Muscle of leg (tissue), 16 donors: Measurements from ENCODE around the gene MND1. TPM values are rescaled to one million over a fixed set of nuclear protein-coding genes. Genes with fewer than 3 reads are reported as not detected.

ENCODE experiments used
- DNase-seq: peaks from one replicate; pipeline ENCODE4 v3.0.0; 2013
- H3K27ac ChIP-seq: one replicate; pipeline ENCODE4 v1.5.1; 2013; ENCODE audit warnings: mild to moderate bottlenecking, low read length, control low read depth
- H3K27me3 ChIP-seq: one replicate; pipeline ENCODE4 v1.6.1; 2013; ENCODE audit warnings: low read length; ENCODE audit not compliant: control insufficient read depth, insufficient read depth
- H3K36me3 ChIP-seq: one replicate; pipeline ENCODE4 v1.6.1; 2013; ENCODE audit warnings: low read length; ENCODE audit not compliant: control insufficient read depth, insufficient read depth
- H3K4me1 ChIP-seq: one replicate; pipeline ENCODE4 v1.6.1; 2013; ENCODE audit warnings: low read length; ENCODE audit not compliant: control insufficient read depth, insufficient read depth
- H3K4me3 ChIP-seq: one replicate; pipeline ENCODE4 v1.5.1; 2013; ENCODE audit warnings: low read length, control low read depth
- H3K9me3 ChIP-seq: replicated peaks from 2 replicates; pipeline ENCODE4 v1.6.1; 2013; ENCODE audit warnings: low read depth, low read length; ENCODE audit not compliant: control insufficient read depth
- WGBS: methylation state at CpG from one replicate; pipeline ENCODE4 v1.1.5; 2013; ENCODE audit warnings: missing lambda C conversion rate; ENCODE audit not compliant: insufficient coverage; 5-methylcytosine and 5-hydroxymethylcytosine counted together
- long read RNA-seq, 11 donors: transcript quantifications; one replicate each; lab custom pipeline, GENCODE V29; 2026
- polyA plus RNA-seq, 8 donors: library from polyadenylated mRNA; unstranded; fragments of 120-200 nt; gene quantifications; one replicate each; pipeline versions ENCODE4 v1.2.1 to v1.2.3, GENCODE V29; 2013; ENCODE audit warnings: inconsistent platforms in 1 of 8, low replicate concordance in 1 of 8; ENCODE audit not compliant: insufficient read length in 8 of 8, insufficient read depth in 1 of 8
- total RNA-seq: library from RNA; stranded (reverse); fragments of 120-200 nt; gene quantifications from one replicate; pipeline ENCODE4 v1.2.4, GENCODE V29; 2013

The MND1 gene
- total RNA-seq = 5.9 TPM
- 1 to 10 TPM; 4.3 to 9.3 (median 7.3) TPM for polyA plus RNA-seq
- long read RNA-seq, donor 1, partial matches to known transcripts = 0 of 1 reads
- long read RNA-seq, donor 1, other reads (novel, unspliced or antisense) = 0 of 1 reads
- long read RNA-seq, donor 2 = 0 reads
- long read RNA-seq, donor 3 = 0 reads
- long read RNA-seq, donor 4, partial matches to known transcripts = 0 of 2 reads
- long read RNA-seq, donor 4, other reads (novel, unspliced or antisense) = 0 of 2 reads
- long read RNA-seq, donor 5, transcript MND1-201 (8 exons, 968 nt) = major isoform, 5 of 5 reads
- long read RNA-seq, donor 5, partial matches to known transcripts = 0 of 5 reads
- long read RNA-seq, donor 5, other reads (novel, unspliced or antisense) = 0 of 5 reads
- long read RNA-seq, donor 6, partial matches to known transcripts = 0 of 4 reads
- long read RNA-seq, donor 6, other reads (novel, unspliced or antisense) = 0 of 4 reads
- long read RNA-seq, donor 7, transcript MND1-201 (8 exons, 968 nt) = major isoform, 5 of 5 reads
- long read RNA-seq, donor 7, partial matches to known transcripts = 0 of 5 reads
- long read RNA-seq, donor 7, other reads (novel, unspliced or antisense) = 0 of 5 reads
- long read RNA-seq, donor 8, partial matches to known transcripts = 0 of 2 reads
- long read RNA-seq, donor 8, other reads (novel, unspliced or antisense) = 0 of 2 reads
- long read RNA-seq, donor 9, partial matches to known transcripts = 0 of 2 reads
- long read RNA-seq, donor 9, other reads (novel, unspliced or antisense) = 0 of 2 reads
- long read RNA-seq, donor 10, transcript MND1-201 (8 exons, 968 nt) = major isoform, 5 of 5 reads
- long read RNA-seq, donor 10, partial matches to known transcripts = 0 of 5 reads
- long read RNA-seq, donor 10, other reads (novel, unspliced or antisense) = 0 of 5 reads
- long read RNA-seq, donor 11, partial matches to known transcripts = 0 of 3 reads
- long read RNA-seq, donor 11, other reads (novel, unspliced or antisense) = 0 of 3 reads

GRCh38 chr4:153344131-153345011 is at the start of gene MND1:
MND1 (plus strand) TSS chr4:153344688; CDS start chr4:153344738, 50 bp downstream.
- H3K27ac ChIP-seq = no peak within 1 kb of the TSS
- peak within 1 kb of the TSS; percentile 59 for H3K4me3 ChIP-seq
- H3K36me3 ChIP-seq = no peaks in the 10 kb centered on the region
- under 1% methylated on average over 77 of the region's 86 CpGs for WGBS
- H3K9me3 ChIP-seq = no peaks in the 10 kb centered on the region
- H3K27me3 ChIP-seq = no peaks in the 10 kb centered on the region
- DNase-seq = peak; percentile 94
- H3K4me1 ChIP-seq = peaks cover 8% of the 10 kb centered on the region

GRCh38 chr4:153295131-153295755 is 49.2 kb upstream of the MND1 start:
- 94% methylated on average over 40 of the region's 40 CpGs for WGBS
- H3K36me3 ChIP-seq = peaks cover 20% of the 10 kb centered on the region
- peaks cover 6% of the 10 kb centered on the region for H3K4me1 ChIP-seq
- peaks cover 3% of the 10 kb centered on the region for H3K9me3 ChIP-seq
- H3K27me3 ChIP-seq = no peaks in the 10 kb centered on the region
- no peak overlapping the region for H3K27ac ChIP-seq
- DNase-seq = no peak
- H3K4me3 ChIP-seq = no peak overlapping the region

GRCh38 chr4:153296040-153296823 is 48.3 kb upstream of the MND1 start:
- H3K27ac ChIP-seq = peak overlapping the region; percentile 42
- peaks cover 4% of the 10 kb centered on the region for H3K9me3 ChIP-seq
- H3K36me3 ChIP-seq = peaks cover 21% of the 10 kb centered on the region
- peaks cover 6% of the 10 kb centered on the region for H3K4me1 ChIP-seq
- WGBS = no CpG with 5 or more reads among the region's 11 CpGs
- H3K4me3 ChIP-seq = no peak overlapping the region
- DNase-seq = peak; percentile 88
- H3K27me3 ChIP-seq = no peaks in the 10 kb centered on the region

GRCh38 chr4:153297116-153297515 is 47.4 kb upstream of the MND1 start:
- Histone ChIP-seq H3K27ac (no peak overlapping the region), H3K4me1 (peaks cover 6% of the 10 kb centered on the region), H3K36me3 (peaks cover 21% of the 10 kb centered on the region), H3K9me3 (peaks cover 9% of the 10 kb centered on the region), H3K4me3 (no peak overlapping the region), H3K27me3 (no peaks in the 10 kb centered on the region)
- 84% methylated on average over 3 of the region's 8 CpGs for WGBS
- DNase-seq = peak; percentile 14

DNA sequence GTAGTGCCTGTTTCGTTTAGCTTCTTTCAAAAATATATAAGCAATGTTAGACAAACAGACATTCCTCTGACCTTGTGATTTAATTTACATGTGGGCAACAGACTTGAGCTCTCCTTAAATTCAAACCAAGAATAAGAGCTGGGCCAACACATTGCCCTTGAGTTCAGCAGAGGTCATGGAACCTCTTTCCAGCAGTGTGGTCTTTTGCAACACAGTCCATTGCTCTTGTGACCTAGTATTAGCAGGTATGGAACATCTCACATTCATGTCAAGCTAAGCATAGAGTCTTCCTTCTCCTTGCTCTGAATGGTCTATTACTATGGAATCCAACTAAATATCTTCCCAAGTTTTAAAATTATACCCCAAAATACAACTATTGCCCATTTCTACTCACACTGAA is 33.7 kb upstream of the MND1 start:
- H3K27ac ChIP-seq = no peak overlapping the region
- H3K4me3 ChIP-seq = no peak overlapping the region

DNA sequence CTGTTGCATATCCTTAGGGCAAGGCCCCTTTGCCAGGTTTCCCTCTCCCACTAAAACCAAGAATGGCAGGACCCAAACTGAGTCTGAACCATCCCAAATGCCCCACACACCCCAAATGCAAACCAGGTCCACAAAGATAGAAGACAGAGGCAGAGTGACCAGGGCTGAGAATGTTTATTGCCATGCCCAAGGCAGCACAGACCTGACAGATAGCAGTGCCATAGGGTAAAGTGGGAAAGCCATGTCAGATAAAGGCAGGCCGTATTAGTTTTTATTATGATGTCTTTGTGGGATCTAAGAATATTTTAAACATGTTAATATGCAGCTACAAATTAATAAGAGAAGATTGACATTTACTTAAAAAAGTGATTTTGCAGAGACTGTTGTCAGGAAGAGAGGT is 29.6 kb upstream of the MND1 start:
- peaks cover 2% of the 10 kb centered on the region for H3K36me3 ChIP-seq
- no CpG with 5 or more reads among the region's 1 CpG for WGBS
- H3K27me3 ChIP-seq = no peaks in the 10 kb centered on the region
- DNase-seq = no peak
- H3K27ac ChIP-seq = no peak overlapping the region
- no peaks in the 10 kb centered on the region for H3K9me3 ChIP-seq
- no peaks in the 10 kb centered on the region for H3K4me1 ChIP-seq
- H3K4me3 ChIP-seq = no peak overlapping the region

More for the DNA sequence above, 33.7 kb upstream of the MND1 start:
- H3K36me3 ChIP-seq = peaks cover 2% of the 10 kb centered on the region
- DNase-seq = no peak
- no peaks in the 10 kb centered on the region for H3K4me1 ChIP-seq
- no peaks in the 10 kb centered on the region for H3K9me3 ChIP-seq
- WGBS = no CpG with 5 or more reads among the region's 1 CpG
- no peaks in the 10 kb centered on the region for H3K27me3 ChIP-seq

- H3K4me1 ChIP-seq = no peaks in the 10 kb centered on the region
- peaks cover 9% of the 10 kb centered on the region for H3K36me3 ChIP-seq
- H3K4me3 ChIP-seq = no peak overlapping the region
- DNase-seq = peak; percentile 62
- no peaks in the 10 kb centered on the region for H3K27me3 ChIP-seq
- no peaks in the 10 kb centered on the region for H3K9me3 ChIP-seq
- WGBS = no CpG with 5 or more reads among the region's 2 CpGs
- no peak overlapping the region for H3K27ac ChIP-seq
Measured at GRCh38 chr4:153318696-153319320, 25.7 kb upstream of the MND1 start.

DNA sequence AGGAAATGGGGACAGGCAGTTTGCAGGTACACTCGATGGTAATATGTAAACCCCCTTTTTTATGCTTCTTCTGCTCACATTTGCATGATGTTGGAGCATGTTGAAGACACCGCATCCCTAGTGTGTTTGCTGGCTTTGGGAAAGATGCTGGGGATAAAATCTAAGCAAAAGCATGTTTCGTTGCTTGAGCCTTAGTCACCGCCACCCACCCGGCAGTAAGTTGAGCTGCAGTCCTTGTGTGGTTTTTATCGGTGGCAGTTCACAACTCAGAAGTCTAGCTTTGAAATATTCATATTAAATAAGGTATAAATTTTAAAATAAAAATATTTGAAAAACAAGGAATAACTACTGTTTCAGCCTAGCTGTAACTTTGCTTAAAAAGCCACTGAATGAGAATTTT is 21.7 kb upstream of the MND1 start:
- H3K4me1 ChIP-seq = no peaks in the 10 kb centered on the region
- no peak overlapping the region for H3K27ac ChIP-seq
- no peaks in the 10 kb centered on the region for H3K9me3 ChIP-seq
- WGBS = 81% methylated on average over 4 of the region's 6 CpGs
- no peaks in the 10 kb centered on the region for H3K27me3 ChIP-seq
- peaks cover 12% of the 10 kb centered on the region for H3K36me3 ChIP-seq
- H3K4me3 ChIP-seq = no peak overlapping the region
- DNase-seq = no peak
